Panc1 (cell line): ENCODE results near the gene SCP2. TPM values are rescaled to one million over a fixed set of nuclear protein-coding genes. Genes with fewer than 3 reads are reported as not detected.

Experiments used
- ATAC-seq: fragments of 200-7000 bp; cut with Tn5 transposase; 2 replicates; pipeline ENCODE4 v1.9.1; 2020; ENCODE audit warnings: mild to moderate bottlenecking, moderate library complexity
- BruUV-seq: library from RNA; stranded (reverse); fragments of 400-500 nt; replicated peaks from 2 replicates; lab custom pipeline; 2021; lab: Mats Ljungman, UMichigan
- CTCF ChIA-PET: fragments of 300-600 bp; sonication (Branson Sonifier 250); formaldehyde crosslinking; loops from one replicate; lab custom pipeline; 2022; ENCODE audit warnings: antibody characterized with exemption; lab: Charles Lee
- POLR2A ChIA-PET: fragments of 300-600 bp; sonication (Branson Sonifier 250); formaldehyde crosslinking; loops from one replicate; lab custom pipeline; 2022; ENCODE audit warnings: antibody characterized with exemption; lab: Charles Lee
- DNase-seq: peaks from one replicate; pipeline ENCODE4 v3.0.0-alpha.2; 2010; ENCODE audit warnings: low read depth, low spot score
- H3K27ac ChIP-seq: 2 replicates; pipeline ENCODE4 v1.5.1; 2011; ENCODE audit warnings: mild to moderate bottlenecking, low read length, inconsistent platforms
- H3K27me3 ChIP-seq: fragments of 200-500 bp; sonication (Bioruptor generic); 2 replicates; pipeline ENCODE4 v1.6.0; 2014; ENCODE audit warnings: low read length, inconsistent platforms; ENCODE audit not compliant: control insufficient read depth, insufficient read depth
- H3K36me3 ChIP-seq: fragments of 200-500 bp; sonication (Bioruptor generic); 2 replicates; pipeline ENCODE4 v1.5.1; 2014; ENCODE audit warnings: inconsistent platforms, mild to moderate bottlenecking, low read length, moderate library complexity; ENCODE audit not compliant: control insufficient read depth, insufficient read depth
- H3K4me1 ChIP-seq: 2 replicates; pipeline ENCODE4 v1.5.1; 2011; ENCODE audit warnings: inconsistent platforms, mild to moderate bottlenecking, low read length, moderate library complexity; ENCODE audit not compliant: control insufficient read depth, insufficient read depth
- H3K4me3 ChIP-seq, 2 experiments: 2 replicates each; pipeline ENCODE4 v1.5.1; 2011 to 2012; ENCODE audit warnings: low read depth in 2 of 2, low read length in 2 of 2, mild to moderate bottlenecking in 2 of 2, inconsistent platforms in 1 of 2, moderate library complexity in 1 of 2
- H3K9me3 ChIP-seq: fragments of 200-500 bp; sonication (Bioruptor generic); 2 replicates; pipeline ENCODE4 v1.5.1; 2014; ENCODE audit warnings: low read depth, mild to moderate bottlenecking, inconsistent platforms, low read length, moderate library complexity; ENCODE audit not compliant: control insufficient read depth, insufficient read depth
- POLR2AphosphoS5 ChIP-seq: IDR thresholded peaks from 2 replicates; pipeline ENCODE4 v1.6.1; 2012; ENCODE audit warnings: mild to moderate bottlenecking, low read depth, low read length, moderate library complexity
- SIN3A ChIP-seq: IDR thresholded peaks from 2 replicates; pipeline ENCODE4 v1.6.1; 2012; ENCODE audit warnings: low read depth, mild to moderate bottlenecking, low read length, moderate library complexity, borderline replicate concordance; ENCODE audit not compliant: insufficient read depth
- TCF7L2 ChIP-seq: IDR thresholded peaks from 2 replicates; pipeline ENCODE4 v1.6.1; 2011; ENCODE audit warnings: mild to moderate bottlenecking, low read depth, low read length, inconsistent platforms
- in situ Hi-C: cut with HindIII; loops from 2 replicates; pipeline ENCODE4 v1.10.0; 2016; ENCODE audit warnings: low sequenced_read_pairs, low pct_unique_long_range_greater_than_20kb
- intact Hi-C: fragments of 100-400 bp; cut with micrococcal nuclease; formaldehyde crosslinking; loops from one replicate; pipeline ENCODE4 v1.10.0; 2022; ENCODE audit not compliant: unreplicated experiment
- total RNA-seq: library from RNA; stranded (reverse); gene quantifications from one replicate; pipeline ENCODE4 v1.2.1, GENCODE V29; 2021; ENCODE audit not compliant: unreplicated experiment
- TF ChIP-seq, protein P1 (sequence below): fragments of 450-650 bp; IDR thresholded peaks from 2 replicates; pipeline ENCODE4 v1.5.1; 2017; ENCODE audit warnings: mild to moderate bottlenecking
- TF ChIP-seq, protein P2 (sequence below), 2 experiments: IDR thresholded peaks; 2 replicates each; pipeline ENCODE4 v1.6.1; 2011 to 2012; ENCODE audit warnings: low read depth in 2 of 2, control low read depth in 1 of 2, low read length in 1 of 2, mild to moderate bottlenecking in 1 of 2, moderate library complexity in 1 of 2; ENCODE audit not compliant: insufficient read depth in 1 of 2

The SCP2 gene
- total RNA-seq, 1 experiment from 2014 or later, result 88.7 TPM

GRCh38 chr1:52880206-52880605 is 46.9 kb upstream of the SCP2 start:
- CTCF ChIA-PET, result no interaction called here
- intact Hi-C loops, result no loop called here
- in situ Hi-C loops, result no loop called here
- TF ChIP-seq POLR2AphosphoS5 (no peak), TCF7L2 (no peak), SIN3A (no peak)
- TF ChIP-seq, protein P1, sequence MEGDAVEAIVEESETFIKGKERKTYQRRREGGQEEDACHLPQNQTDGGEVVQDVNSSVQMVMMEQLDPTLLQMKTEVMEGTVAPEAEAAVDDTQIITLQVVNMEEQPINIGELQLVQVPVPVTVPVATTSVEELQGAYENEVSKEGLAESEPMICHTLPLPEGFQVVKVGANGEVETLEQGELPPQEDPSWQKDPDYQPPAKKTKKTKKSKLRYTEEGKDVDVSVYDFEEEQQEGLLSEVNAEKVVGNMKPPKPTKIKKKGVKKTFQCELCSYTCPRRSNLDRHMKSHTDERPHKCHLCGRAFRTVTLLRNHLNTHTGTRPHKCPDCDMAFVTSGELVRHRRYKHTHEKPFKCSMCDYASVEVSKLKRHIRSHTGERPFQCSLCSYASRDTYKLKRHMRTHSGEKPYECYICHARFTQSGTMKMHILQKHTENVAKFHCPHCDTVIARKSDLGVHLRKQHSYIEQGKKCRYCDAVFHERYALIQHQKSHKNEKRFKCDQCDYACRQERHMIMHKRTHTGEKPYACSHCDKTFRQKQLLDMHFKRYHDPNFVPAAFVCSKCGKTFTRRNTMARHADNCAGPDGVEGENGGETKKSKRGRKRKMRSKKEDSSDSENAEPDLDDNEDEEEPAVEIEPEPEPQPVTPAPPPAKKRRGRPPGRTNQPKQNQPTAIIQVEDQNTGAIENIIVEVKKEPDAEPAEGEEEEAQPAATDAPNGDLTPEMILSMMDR, result no peak
- TF ChIP-seq, protein P2, sequence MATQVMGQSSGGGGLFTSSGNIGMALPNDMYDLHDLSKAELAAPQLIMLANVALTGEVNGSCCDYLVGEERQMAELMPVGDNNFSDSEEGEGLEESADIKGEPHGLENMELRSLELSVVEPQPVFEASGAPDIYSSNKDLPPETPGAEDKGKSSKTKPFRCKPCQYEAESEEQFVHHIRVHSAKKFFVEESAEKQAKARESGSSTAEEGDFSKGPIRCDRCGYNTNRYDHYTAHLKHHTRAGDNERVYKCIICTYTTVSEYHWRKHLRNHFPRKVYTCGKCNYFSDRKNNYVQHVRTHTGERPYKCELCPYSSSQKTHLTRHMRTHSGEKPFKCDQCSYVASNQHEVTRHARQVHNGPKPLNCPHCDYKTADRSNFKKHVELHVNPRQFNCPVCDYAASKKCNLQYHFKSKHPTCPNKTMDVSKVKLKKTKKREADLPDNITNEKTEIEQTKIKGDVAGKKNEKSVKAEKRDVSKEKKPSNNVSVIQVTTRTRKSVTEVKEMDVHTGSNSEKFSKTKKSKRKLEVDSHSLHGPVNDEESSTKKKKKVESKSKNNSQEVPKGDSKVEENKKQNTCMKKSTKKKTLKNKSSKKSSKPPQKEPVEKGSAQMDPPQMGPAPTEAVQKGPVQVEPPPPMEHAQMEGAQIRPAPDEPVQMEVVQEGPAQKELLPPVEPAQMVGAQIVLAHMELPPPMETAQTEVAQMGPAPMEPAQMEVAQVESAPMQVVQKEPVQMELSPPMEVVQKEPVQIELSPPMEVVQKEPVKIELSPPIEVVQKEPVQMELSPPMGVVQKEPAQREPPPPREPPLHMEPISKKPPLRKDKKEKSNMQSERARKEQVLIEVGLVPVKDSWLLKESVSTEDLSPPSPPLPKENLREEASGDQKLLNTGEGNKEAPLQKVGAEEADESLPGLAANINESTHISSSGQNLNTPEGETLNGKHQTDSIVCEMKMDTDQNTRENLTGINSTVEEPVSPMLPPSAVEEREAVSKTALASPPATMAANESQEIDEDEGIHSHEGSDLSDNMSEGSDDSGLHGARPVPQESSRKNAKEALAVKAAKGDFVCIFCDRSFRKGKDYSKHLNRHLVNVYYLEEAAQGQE (IDR thresholded peaks at IDR 0.05; ENCODE audit: insufficient read depth in 1 of 2, low read depth in 2 of 2, low read length in 1 of 2), result no peak
- DNase-seq, result no peak
- H3K4me3 ChIP-seq, result no peak overlapping the region
- H3K9me3 ChIP-seq, result no peaks in the 10 kb centered on the region
- POLR2A ChIA-PET, result no interaction called here
- no peaks in the 10 kb centered on the region for H3K36me3 ChIP-seq
- BruUV-seq, result no TSS peak
- no peak for ATAC-seq
- no peaks in the 10 kb centered on the region for H3K27me3 ChIP-seq
- no peak overlapping the region for H3K27ac ChIP-seq
- no peaks in the 10 kb centered on the region for H3K4me1 ChIP-seq

DNA sequence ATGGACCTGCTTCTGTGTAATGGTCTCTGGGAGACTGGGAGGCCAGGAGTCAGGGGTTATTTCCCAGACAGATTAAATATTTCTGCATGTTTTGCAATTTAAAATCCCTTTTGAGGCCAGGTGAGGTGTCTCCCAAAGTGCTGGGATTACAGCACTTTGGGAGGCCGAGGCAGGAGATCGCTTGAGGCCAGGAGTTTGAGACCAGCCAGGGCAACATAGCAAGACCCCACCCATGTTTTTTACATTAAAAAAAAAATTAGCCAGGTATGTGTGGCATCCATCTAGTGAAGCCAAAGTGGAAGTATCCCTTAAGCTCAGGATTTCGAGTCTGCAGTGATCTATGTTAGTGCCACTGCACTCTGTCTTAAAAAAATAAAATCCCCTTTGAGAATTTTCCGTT is 39.6 kb upstream of the SCP2 start:
- Histone ChIP-seq H3K4me3 (no peak overlapping the region), H3K27ac (no peak overlapping the region), H3K36me3 (no peaks in the 10 kb centered on the region), H3K9me3 (no peaks in the 10 kb centered on the region), H3K4me1 (no peaks in the 10 kb centered on the region), H3K27me3 (no peaks in the 10 kb centered on the region)
- BruUV-seq, result no TSS peak
- TF ChIP-seq, protein P2 (IDR thresholded peaks at IDR 0.05; ENCODE audit: insufficient read depth in 1 of 2, low read depth in 2 of 2, low read length in 1 of 2), result no peak
- TF ChIP-seq SIN3A, result no peak
- TF ChIP-seq TCF7L2, result no peak
- TF ChIP-seq, protein P1, result no peak
- no peak for TF ChIP-seq POLR2AphosphoS5
- DNase-seq, result no peak
- in situ Hi-C loops (no loop called here), intact Hi-C loops (no loop called here)
- no peak for ATAC-seq
- ChIA-PET POLR2A (no interaction called here), CTCF (no interaction called here)
